Prostate gland (tissue), 2 donors: ENCODE data around the gene FOXC1.

Source experiments
- POLR2A ChIP-seq: fragments of 450-650 bp; IDR thresholded peaks from one replicate; pipeline ENCODE4 v1.6.1; 2016; ENCODE audit warnings: antibody characterized with exemption, mild to moderate bottlenecking
- POLR2AphosphoS5 ChIP-seq: sonication (generic); formaldehyde crosslinking; IDR thresholded peaks from one replicate; pipeline ENCODE4 v1.6.1; 2017; ENCODE audit warnings: antibody characterized with exemption
- TF ChIP-seq, protein P1 (sequence below), 4 experiments: fragments of 200-600 bp in 2 of 4; fragments of 450-650 bp in 2 of 4; sonication (generic) in 2 of 4; IDR thresholded peaks; 1 replicate in 3 of 4; 2 replicates in 1 of 4; pipeline ENCODE4 v1.5.1; 2016 to 2019; ENCODE audit warnings: antibody characterized with exemption in 4 of 4, mild to moderate bottlenecking in 2 of 4, moderate library complexity in 2 of 4

DNA sequence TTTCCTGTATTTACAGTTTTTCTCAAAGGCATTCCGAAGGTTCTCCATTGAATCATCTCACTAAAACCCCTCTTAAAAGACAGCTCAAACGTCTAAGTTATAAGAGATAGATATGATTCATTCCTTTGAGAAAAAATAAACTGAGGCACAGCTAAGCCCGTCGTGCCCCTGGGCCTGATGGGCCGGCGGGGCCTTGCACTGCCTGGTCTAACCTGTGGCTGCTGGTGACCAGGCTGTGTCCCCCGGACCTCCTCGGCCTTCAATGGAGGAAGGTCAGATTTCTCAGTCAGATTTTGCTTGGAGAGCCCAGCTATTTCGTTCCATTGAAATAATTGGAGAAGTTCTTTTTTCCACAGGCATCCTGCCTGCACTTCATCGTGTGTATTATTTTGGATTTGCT, 11.3 kb upstream of the FOXC1 start:
- no peak for TF ChIP-seq POLR2AphosphoS5
- no peak for TF ChIP-seq POLR2A
- TF ChIP-seq, protein P1, sequence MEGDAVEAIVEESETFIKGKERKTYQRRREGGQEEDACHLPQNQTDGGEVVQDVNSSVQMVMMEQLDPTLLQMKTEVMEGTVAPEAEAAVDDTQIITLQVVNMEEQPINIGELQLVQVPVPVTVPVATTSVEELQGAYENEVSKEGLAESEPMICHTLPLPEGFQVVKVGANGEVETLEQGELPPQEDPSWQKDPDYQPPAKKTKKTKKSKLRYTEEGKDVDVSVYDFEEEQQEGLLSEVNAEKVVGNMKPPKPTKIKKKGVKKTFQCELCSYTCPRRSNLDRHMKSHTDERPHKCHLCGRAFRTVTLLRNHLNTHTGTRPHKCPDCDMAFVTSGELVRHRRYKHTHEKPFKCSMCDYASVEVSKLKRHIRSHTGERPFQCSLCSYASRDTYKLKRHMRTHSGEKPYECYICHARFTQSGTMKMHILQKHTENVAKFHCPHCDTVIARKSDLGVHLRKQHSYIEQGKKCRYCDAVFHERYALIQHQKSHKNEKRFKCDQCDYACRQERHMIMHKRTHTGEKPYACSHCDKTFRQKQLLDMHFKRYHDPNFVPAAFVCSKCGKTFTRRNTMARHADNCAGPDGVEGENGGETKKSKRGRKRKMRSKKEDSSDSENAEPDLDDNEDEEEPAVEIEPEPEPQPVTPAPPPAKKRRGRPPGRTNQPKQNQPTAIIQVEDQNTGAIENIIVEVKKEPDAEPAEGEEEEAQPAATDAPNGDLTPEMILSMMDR (IDR thresholded peaks at IDR 0.05) = no peak
